CD4-positive, alpha-beta T cell treated with Interferon alpha-2 for 1 hour (primary cell): ENCODE data around the gene MEGF9.
A peak's percentile ranks its signal among the peaks of the same experiment; 100 is the strongest.

Source experiments
- DNase-seq, 2 donors: peaks; one replicate each; pipeline ENCODE4 v3.0.0-alpha.2; 2020 to 2022

MEGF9 gene

DNA sequence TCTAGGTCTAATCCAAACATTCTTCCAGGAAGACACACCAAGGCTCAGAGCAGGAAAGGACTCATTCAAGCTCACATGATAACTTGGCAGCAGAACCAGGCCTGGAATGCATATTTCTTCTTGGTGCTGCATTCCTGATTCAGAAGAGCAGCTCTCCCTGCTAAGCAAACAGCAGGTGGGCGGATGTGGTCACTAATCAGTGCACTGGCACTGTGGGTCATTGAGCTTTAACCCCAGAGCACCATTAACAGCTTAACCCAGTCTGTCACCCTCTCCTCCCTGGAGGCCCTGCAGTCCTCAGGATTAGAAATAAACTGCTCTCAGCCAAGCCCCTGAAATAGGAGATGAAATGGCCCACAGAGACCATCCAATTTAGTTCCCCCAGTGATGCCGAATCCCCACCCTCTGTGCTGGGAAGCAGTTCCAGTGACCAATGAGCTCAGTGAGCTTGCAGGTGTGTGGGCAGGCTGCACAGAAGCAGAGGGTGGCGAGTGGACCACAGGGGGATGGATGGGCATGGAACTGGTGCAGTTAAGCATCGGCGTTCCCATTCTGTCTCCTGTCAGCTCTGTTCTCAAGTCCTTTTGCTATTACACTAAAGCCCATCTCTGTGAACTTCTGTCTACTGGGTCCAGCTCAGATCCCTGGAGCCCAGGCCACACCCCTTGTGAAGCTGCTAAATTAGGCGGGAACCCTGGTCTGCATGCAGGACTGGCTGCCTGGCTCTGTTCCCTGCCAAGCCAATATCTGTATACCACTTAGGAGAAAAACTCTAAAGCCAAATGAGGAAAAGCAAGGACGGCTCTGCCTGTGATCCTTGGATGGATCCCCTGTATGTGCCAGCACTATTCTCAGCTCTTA lies 16.6 kb upstream of the MEGF9 start:
- DNase-seq: no peak

DNA sequence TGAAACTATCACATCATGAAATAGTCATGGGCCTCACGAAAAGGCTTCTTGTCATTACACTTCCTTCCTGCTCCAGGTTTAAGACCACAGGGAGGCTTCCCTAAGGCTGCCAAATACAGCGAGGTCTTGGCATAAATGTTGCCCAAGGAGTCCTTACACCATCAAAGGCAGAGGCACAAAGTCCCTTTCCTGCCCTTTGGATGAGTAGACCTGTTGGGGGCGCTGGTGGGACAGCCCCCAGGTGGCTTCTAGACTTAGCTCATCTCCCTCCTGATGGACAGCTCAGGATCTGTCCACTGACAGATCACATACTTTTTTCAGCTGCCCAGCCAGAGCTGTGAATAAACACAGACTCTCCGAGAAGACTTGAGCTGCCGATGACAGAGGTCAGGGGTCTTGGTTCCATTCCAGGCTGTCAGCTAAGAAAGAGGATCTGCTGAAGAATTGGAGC lies 15.5 kb upstream of the MEGF9 start:
- DNase-seq: no peak

DNA sequence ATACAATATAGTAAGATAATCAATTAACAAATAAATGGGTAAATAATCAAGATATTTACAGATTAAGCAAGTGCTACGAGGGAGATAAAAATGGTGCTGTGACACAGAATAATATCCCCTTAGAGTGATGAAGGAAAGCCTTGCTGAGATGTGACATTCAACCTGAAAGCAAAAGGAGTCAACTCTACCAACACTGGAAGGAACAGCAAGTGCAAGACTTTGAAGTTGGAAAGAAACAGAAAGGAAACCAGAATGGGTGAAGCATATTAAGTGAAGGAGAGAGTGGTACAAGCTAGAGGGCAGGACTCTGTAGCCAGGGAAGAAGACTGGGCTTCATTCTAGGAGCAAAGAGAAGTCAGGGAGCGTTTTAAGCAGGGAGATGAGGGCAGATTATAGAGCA lies 12.2 kb upstream of the MEGF9 start:
- DNase-seq: no peak

DNA sequence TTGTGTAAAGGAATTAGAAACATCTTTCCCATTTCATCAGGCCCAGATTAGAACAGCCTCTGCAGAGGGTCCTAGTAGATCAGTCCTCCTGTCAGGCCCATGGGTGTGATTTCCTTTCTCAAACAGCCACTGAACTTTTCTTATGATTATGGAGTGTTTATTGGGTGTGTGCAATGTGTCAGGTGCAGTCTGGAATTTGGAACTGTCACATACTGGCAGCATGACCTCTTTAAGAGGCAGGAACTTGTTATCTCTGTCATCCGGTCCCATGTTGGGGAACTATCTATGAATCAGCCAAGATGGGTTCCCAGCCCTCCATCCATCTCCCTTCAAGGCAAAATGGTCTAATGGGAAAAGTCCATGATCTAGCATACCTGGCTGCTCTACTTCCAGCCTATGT lies 11.6 kb upstream of the MEGF9 start:
- no peak for DNase-seq

DNA sequence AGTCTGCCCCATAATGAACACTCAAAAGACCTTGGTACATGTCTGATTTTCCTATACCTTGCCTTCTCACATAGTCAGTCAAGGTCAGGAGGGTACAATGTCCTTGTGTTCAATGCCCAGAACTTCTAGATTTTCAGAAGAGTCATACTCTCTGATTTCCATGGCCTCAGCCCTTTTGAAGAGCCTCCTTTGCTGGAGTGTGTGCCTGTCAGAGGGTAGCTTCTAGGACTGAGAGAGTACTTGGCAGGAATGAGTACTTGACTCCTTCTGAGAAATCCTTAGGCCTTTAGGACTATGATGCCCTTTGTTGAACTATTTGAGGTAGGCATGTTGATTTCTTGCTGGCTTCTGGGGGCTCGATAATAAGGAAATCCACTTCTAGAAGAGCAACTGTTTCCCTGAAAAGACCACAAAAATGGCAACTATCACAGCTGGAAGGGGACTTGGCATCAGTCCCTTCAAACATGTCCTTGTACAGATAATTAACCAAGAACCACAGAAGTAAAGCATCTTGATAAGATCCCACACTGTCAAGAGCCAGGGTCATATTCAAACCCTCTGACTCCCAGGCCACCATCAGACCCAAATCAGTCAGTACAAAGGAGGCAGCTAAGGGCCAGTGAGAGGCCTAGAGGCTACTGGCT lies 10.6 kb upstream of the MEGF9 start:
- DNase-seq: no peak

DNA sequence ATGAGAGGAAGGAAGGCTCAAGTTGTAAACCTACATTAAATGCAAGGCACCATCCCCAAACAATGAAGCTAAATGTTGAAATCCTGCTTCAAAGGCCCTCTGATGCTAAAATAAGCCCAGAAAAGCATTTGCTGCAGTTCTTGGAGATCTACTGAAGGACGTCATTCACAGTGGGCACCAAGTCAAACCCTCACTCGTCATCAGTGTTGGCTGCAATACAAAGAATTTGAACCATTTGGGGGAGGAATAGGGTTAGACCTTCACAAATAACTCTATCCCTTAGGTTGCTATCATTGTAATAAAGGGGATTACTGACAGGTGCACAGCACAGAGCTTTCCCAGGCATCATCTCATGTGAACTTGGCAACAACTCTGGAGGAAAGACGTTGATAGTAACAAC lies 9.3 kb upstream of the MEGF9 start:
- no peak for DNase-seq

DNA sequence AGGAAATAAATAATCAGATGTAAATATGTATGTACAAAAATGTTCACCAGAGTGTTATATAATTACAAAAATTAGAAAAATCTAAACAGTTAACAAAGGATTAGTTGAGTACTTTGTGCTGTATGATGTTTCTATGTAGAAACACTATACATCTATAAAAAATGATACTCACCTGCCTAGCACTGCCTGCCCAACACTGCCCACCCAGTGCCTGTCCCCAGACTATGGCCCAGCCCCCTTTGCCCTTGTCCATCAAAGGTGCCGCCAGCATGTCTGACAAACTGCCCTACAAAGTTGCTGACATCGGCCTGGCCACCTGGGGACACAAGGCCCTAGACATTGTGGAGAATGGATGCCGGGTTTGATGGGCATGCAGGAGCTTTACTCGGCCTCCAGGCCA lies 6.1 kb upstream of the MEGF9 start:
- DNase-seq: no peak

DNA sequence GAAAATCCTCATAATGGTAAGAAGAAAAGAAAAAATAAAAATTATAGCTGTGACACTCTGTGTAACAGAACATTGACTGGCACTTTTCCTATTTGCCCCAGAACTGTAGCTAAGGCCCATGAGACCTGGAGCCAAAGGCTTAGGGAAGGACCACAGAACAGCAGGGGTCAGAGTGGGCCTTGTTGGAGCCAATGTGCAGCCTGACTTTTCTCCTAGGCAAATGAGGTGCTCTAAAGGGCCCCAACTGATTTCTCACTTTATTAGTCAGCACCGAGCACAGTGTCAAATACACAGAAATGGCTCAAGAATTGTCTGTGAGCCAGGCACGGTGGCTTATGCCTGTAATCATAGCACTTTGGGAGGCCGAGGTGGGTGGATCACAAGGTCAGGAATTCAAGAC lies 4.0 kb upstream of the MEGF9 start:
- DNase-seq: no peak

DNA sequence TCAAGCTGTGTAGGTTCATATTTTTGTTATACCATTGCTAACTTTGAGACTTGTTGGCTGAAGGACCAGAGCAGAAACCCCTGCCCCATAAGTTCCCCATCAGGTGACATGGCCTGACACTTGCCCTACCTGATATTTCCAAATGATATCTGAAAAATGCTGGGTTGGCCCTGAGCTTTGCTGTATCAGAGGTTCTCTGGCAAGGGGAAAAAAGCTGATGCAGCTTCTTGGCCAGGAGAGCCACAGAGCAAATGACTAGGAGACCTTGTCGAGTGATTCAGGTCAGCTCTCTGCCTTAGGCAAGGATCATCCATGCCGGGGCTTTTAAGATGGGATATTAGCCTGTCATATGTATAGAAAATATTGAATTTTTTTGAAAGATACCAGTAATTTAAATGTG lies 2.9 kb upstream of the MEGF9 start:
- no peak for DNase-seq

DNA sequence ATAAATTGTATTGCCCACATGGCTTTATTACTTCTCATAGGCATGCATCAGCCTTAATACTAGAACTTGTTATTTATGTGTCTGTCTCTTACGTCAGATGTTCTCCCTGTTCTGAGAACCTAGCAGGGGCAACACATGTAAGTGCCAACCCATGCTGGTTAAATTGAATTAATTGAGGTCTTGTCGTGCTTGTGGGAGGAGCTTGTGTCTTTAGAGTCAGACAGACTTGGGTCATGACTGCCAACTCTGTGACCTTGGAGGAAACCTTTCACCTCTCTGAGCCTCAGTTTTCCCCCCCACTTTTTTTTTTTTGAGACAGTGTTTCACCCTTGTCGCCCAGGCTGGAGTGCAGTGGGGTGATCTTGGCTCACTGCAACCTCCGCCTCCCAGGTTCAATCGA lies 2.2 kb upstream of the MEGF9 start:
- no peak for DNase-seq

DNA sequence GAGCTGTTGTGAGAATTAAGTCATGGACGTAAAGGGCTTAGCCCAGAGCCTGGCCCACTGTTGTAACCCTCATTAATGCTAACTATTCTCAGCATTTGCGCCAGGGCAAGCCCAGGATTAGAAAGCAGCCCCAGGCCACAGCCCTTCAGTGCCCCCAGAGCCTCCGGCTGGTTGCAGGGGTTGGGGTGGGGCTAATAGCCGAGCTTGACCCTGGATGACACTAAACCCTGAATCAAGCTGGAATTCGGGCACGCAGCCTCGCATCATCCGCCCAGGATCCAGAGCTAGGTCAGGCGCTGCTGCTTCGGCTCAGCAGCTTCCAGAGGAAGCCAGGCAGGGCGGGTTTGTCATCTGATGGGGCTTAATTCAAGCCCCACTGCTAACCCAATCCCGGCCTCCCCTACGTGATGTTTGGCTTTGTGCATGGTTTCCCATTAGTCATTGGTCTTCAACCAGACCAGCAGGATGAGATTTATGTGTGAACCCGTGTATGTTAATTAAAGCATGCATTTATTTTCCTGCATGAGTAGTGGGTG lies 1.2 kb upstream of the MEGF9 start:
- DNase-seq: no peak

DNA sequence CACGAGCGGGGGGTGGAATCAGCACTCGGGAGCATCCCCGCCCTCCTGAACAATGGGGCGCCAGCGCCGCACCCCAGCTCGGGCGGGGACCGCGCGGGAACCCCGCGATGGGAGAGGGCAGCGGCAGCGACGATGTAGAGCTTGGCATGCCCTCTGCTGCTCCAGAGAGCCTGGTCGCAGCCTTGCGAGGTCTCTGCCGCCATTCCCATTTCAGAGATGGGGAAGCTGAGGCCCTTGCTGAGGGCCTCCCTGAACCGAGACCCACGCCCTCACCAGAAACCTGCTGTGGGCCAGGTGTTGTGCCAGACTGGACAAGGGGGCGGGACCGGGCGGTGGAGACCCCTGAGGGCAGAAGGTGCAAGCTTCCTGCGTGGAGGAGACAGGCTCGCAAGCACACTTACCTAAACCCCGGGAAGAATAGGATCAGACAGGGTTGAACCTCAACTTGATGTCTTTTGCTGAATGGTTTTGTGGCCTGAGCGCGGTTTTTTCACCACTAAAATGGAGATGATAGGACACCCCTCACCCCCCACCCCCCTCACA lies 647 bp upstream of the MEGF9 start:
- no peak for DNase-seq

DNA sequence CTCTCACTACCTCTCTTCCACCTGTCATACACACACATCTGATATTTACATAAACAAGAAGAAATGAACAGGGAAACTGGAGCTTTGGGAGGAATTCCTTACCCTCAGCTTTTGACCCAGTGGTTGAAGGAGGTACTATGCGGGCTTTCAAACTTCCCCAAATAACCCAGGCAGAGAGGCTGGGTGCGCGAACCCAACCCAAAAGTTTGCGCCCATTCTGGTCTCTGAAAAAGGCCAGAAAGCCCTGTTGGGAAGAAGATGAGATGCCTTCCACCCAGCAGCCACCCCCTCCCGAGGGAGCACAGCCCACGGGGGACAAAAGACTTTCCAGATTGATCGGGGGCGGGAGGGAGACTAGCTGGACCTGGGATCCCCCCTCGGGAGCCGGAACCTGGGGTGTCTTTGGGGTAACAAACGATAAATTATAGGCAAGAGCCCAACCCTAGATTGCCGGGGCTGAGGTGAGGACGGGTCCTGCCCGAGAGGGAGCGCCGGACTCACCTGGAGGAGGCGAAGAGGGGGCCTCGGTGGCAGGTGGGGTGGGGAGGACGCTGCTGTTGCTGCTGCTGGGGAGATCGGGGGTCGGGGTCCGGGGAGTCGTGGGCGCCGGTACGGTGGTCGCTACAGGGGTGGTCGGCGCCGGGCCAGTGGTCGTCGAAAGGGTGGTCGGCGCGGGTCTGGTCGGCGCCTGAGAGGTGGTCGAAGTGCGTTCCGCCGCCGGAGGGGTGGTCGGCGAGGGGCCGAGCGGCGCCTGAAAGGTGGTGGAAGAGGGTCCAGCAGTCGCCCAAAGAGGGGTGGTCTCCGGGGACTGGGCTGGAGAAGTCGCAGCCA lies 798 bp downstream of the MEGF9 start:
- no peak for DNase-seq

DNA sequence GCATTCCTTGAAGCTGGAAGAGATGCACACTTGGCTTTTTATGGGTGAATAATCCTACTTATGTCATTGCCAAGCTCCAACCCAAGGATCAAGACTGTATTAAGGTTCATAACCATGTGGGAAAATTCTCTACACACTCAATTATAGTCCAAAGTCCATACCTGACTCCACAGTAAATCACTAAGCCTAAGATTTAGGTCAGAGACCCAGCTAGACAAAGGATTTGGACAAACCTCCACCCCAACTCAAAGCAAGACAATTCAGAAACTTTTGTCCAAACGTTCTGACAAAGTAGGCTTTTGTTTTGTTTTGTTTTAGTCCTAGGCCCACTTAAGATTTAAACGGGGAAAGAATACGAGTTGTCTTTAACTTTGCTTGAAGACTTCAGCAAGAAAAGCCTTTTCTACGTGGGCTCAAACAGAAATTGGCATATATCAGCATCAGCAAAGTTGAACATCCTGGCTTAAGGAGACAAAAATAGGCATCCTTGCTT lies 1.7 kb downstream of the MEGF9 start:
- DNase-seq: no peak

DNA sequence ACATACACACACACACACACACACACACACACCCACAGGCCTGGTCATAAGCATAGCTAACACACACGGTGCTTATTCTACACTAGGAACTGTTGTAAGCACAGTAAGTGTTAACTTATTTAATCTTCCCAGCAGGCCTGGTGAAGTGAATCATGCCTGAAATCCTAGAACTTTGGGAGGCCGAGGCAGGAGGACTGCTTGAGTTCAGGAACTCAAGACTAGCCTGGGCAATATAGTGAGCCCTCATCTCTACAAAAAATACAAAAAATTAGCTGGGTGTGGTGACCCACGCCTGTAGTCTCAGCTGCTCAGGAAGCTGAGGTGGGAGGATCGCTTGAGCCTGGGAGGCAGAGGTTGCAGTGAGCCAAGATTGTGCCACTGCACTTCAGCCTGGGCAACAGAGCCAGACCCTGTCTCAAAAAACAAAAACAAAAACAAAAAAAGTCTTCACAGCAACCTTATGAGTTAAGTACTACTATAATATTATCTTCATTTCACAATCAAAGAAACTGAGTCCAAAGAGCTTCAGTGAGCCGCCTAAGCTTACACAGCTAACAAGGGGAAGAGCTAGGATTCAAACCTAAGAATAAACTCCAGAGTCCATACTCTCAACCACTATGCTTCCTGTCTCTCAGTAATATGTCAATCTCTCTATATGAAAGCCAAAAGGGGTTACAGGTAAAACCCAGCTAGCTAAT lies 2.3 kb downstream of the MEGF9 start:
- DNase-seq: peak in 1 of 2 donors; percentile 29

DNA sequence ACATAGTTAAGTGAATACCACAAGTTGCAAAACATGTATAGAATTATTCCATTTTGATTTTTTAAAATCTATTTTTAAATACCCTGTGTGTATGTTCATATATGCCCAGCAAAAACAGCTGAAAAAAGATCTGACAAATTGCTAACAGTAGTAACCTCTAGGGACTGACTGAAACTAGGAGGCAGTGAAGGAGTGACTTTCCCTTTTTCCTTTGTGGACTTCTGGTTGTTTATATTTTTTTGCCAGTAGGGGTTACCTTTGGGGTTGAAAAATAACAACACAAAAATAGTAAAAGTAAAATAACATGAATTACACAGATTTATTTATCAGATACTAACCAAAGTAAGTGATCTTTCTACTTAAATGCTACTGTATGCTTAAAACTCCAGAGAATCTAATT lies 2.9 kb downstream of the MEGF9 start:
- DNase-seq: no peak

DNA sequence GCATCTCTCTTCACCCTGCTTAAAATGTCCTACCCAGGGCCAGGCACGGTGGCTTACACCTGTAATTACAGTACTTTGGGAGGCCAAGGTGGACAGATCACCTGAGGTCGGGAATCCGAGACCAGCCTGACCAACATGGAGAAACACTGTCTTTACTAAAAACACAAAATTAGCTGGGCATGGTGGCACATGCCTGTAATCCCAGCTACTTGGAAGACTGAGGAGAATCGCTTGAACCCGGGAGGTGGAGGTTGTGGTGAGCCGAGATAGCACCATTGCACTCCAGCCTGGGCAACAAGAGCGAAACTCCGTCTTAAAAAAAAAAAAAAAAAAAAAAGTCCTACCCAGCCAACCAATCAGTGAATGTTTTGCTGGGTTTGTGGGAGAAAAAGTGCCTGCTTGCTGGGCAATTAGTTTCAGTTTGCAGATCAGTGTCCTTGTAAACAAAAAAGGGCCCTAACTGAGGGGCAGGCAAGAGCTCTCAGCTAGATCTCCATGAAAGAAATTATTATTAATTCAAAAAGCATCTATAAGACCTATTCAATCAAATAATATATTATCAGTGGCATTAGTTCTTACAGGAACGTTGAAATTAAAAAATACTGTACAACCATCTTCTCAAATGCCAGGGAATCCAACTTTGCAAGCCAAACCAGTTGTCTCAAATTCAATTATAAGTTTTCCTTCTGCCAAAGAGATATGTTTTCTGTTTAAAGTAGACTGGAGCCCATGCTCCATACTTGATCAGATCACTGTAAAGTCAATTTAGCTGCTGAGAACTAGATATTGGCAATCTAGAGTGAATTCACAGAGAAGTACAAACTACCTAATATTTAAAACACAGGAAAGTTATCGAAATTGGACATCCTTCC lies 3.9 kb downstream of the MEGF9 start:
- DNase-seq: peak; percentile 53 to 75

DNA sequence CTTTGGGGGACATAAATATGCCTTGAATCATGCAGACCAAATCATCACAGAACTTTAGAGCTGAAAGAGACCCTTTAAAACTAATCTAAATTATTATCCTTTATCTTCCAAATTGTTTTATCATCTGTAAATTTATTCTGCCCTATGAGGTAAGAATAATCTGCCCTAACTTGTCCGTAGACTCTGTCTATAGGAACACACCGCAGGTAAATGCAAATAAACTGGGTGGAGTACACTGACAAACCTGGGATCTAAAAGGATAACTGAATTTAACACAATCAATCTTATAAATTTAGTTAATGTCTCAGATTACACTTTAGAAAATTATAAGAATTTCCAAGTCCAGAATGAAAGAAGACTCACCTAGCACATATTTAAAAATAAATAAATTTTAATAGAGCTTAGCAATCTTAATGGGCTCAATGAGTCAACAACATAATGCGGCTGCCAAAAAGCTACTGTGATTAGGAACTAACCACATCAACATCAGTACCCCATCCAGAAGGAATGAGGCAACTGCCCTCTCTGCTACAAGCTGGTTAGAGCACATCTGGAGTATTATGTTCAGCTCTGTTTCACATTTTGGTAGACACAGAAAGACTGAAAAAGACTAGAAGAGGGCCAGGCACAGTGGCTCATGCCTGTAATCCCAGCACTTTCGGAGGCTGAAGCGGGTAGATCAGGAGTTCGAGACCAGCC lies 5.6 kb downstream of the MEGF9 start:
- no peak for DNase-seq

DNA sequence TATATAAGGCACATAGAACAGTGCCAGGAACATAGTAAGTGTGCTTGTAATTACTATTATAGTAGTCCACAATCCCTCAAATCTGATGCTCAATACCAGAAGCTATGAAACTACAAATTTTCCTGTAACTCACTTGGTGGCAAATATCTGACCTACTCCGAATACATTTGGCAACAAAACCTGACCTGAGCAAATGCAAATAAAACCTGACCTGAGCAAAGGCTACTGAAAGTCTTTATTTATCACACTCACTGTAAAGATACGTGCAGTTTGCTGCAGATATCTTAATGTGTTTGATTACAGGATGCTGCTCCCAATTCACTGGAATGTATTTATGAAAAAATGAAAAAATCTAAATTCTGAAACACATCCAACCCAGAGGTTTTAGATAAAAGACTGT lies 7.1 kb downstream of the MEGF9 start:
- no peak for DNase-seq

DNA sequence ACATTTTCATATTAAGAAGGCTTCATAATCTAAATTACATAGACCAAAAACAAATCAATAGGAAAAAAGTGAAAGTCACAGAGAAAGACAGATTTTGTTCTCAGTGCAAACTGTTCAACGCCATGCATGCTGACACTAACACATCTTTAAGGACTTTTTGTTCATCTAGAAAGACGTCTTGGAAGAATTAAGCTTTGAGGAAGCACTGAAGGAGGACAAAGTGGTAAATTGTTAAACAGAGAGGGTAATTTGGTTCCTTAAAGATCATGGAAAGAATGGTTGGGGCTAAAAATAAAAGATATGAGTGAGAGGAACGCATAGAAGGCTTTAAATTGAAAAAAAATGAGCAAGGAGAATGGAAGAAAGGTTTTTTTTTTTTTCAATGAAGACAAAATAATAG lies 9.1 kb downstream of the MEGF9 start:
- no peak for DNase-seq

DNA sequence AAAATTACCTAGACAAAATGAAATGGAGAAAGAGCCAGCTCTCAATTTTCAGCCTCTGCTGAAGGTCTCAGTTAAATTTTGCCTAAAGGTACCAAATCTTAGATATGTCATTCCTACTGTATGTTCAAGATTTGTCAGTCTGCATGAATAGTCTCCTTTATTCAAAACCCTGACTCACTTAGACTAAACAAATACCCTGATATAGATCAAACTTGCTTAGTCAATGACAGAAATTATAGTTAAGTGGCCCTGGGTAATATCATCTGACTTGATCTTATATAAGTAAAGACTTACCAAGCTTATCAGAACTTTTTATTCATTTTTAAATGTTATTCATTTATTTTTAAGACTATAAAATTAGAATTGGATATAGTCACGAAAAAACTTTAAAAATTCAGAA lies 12.2 kb downstream of the MEGF9 start:
- DNase-seq: no peak
